GOT3 (cell line): Measurements from ENCODE around the gene LYPD6B.

Experiments
- DNase-seq: peaks from one replicate; lab custom pipeline; 2025; ENCODE audit warnings: mixed read lengths; lab: John Stamatoyannopoulos, UW

Gene LYPD6B

DNA sequence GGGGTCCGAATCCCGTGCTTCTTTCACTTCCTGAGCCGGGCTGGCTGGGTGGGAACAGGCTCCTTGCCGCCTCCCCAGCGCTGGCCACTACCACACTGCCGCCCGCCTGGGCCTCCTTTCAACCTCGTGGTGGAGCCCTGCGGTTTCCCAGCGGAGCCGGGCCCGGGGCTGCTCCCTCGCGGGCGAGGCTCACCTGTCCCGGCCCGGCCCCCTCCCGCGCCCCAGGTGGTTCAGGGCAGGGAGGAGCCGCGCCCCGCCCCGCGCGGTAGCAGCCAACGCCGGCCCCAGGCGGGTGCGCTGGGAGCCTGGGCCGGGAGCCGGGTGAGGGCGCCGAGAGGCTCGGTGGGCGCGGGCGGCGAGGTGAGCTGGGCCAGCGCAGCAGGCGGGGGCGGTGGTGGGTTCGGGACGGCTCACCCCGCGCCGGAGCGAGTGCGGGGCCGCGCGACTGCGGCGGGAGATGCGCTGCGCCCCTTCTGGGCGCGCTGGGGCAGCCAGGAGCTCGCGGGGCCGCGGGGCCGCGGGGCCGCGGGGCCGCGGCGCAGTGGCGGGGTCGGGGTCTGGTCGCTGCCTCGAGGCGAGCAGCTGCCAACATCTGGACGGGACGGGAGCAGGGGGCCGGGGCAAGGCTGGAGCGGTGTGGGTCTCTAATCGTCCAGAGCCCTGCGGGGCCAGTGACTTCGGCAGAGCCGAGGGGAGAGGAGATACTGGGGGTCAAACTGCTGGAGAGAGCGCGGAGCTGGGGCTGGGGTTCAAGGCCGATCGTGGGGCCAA lies at the start of gene LYPD6B:
Gene LYPD6B (plus strand): TSS at position 258 of the 771 bp plus-strand sequence. CDS start 92,250 bp downstream, outside the sequence.
- DNase-seq = no peak

GRCh38 chr2:148989882-148990493 lies 48.5 kb upstream of the LYPD6B start:
- DNase-seq = no peak

GRCh38 chr2:148990968-148991367 lies 47.5 kb upstream of the LYPD6B start:
- no peak for DNase-seq

DNA sequence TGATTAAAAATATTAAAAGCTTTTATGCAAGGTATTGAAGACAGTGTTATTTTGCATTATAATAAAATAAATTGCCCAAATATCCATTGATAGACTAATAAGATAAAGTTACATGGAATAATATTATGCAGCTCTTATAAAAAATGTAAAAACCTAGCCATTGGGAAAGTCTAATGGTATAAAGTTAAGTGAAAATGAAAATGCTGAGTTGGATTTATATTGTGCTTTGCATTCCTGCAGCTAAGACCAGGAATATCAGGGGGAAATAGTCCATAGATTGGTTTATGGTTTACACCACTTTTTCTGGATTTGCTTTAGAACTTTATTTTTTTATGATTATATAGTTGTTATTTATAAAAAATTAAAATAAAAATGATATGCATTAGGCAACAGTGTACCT lies 46.1 kb upstream of the LYPD6B start:
- no peak for DNase-seq

- DNase-seq = no peak
Observed at GRCh38 chr2:148993351-148993750, 45.1 kb upstream of the LYPD6B start.

- no peak for DNase-seq
Observed at GRCh38 chr2:148994341-148994740, 44.2 kb upstream of the LYPD6B start.

DNA sequence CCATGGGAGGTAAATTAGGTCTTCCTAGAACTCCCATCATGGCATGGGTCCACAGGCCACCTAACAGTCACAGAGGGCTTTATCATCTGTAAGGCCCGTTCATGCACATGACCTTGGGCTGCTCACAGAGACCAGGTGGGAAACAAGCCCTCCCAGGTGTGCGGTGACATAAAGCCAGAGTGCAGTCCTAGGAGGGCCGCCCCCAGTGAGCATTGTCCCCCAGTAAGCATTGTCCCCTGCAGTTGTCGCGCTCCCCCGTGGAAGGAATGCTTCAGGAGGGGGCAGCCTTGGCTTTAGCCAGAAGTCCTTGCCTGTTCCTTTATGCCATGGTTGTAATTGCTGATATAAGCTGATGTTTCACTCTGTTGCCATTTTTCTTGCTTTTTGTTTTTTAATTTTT lies 41.7 kb upstream of the LYPD6B start:
- no peak for DNase-seq

GRCh38 chr2:148998165-148998830 lies 40.2 kb upstream of the LYPD6B start:
- DNase-seq = no peak

GRCh38 chr2:148998831-148999200 lies 39.7 kb upstream of the LYPD6B start:
- no peak for DNase-seq

DNA sequence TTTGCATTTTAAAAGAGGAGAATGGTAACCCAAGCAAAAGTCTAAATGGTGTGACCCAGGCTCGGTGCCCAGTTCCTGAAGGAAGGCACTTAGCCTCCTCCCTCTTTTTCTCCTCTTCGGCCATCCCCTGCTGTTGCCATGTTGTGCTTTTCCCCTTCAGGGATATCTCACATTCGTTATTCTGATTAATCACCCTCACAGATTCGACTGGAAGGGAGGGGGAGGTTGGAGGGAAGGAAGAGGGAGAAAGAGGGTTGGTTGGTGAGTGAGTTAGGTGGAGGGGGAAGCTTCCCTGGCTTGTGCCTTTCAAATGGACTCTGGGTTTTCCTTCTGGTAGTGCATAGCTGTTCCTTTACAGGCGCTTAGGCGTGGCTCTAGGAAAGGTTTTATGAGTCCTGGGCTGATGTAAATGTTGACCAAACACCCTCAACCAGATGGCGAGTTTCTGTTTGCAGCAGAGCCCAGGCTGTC lies 39.0 kb upstream of the LYPD6B start:
- no peak for DNase-seq

GRCh38 chr2:149000158-149000938 lies 38.2 kb upstream of the LYPD6B start:
- DNase-seq = no peak

GRCh38 chr2:149001496-149001895 lies 37.0 kb upstream of the LYPD6B start:
- DNase-seq = no peak

- DNase-seq = no peak
Observed at GRCh38 chr2:149002378-149002890, 36.1 kb upstream of the LYPD6B start.

DNA sequence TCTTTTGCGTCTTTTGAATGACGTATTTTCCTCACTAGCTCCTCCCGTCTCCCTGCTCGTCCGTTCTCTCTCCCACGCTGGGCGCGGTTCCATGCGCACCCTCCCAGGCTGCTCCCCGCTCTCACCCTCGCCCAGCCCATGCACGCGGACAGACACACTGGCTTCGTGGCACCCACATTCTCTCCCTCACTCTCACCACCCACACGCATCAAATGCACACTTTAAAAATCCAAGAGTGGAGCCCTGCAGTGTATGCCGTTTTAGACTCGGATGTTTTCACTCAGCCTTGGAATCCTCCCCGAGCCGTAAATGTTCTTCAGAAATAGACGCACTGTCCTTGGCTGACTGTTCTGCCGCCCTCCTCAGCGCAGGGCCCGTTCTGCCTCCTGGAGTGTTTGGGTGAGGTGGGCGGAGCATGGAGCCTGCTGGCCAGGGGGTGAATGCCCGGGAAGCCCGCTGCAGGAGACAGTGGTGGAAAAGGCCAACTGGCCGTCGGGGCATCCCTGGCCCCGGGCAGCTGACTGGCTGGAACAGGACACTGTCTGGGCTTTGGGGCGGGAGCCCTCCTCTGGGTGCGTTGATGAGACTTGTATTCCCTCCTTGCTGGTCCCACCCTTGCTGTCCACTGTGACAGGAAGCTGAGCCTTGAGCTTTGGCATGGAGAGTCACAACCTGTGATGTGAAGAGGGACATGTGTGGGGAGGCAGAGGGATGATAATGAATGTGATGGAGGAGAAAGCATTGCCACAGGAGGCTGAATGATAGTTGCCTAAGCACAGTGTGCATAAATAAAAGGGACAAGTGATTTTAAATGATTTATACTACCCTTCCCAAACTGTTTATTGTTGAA lies 35.4 kb upstream of the LYPD6B start:
- DNase-seq = no peak

- no peak for DNase-seq
Observed at GRCh38 chr2:149004836-149005235, 33.7 kb upstream of the LYPD6B start.

DNA sequence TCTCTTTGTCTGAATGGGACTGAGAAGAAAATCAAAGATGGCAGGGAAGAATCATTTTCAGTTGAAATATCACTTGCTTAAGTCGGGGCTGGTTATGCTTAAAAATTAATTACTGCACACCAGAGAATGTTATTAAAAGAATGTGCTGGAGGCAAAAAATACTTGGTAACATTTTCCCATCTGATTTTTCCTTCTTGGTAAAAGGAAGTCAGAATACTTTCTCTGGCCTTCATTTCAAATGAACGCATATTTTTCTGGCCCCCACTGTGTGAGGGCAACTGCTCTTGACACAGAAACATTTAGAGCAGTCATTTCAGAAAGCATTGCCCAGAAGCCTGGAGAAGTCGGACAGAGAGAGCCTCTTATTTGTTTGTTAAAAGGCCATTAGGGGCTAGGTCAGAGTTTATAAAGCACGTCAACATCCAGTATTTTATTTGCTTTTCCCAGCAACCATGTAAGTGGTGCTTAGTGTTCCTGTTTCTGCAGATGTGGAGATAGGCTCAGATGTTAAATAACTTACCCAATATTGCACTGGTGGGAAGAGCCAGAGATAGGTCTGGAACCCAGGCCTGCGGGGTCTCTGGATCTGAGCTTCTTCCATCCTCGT lies 32.9 kb upstream of the LYPD6B start:
- no peak for DNase-seq

DNA sequence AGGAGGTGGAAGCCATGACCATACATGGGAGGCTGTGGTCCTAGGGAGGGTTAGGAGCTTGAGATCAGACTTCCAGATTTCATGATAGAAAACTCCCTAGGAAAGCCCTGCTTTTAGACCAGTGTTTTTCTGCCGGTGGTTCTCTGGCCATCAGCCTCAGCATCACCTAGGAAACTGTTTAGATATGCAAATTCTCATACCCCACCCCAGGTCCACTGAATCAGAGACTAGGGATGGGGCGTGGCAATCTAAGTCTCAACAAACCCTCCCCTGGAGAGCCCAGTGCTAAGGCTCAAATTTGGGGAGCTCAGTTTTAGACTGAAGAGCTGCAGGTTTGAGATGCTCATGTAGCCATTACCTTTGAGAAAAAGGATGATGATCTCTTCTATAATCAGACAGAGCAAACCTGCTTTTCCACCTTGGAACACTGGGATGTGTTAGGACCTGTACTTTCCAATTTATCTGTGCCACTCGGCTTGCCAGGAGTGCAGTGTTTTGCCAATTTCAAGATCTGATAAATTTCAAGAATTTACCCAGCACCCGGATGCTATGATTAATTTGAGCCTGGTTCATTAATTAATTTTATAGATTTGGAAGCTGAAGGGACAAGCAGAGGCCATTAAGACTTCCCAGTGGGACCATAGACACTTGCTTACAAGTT lies 31.5 kb upstream of the LYPD6B start:
- no peak for DNase-seq

- DNase-seq = no peak
Observed at GRCh38 chr2:149008381-149008780, 30.1 kb upstream of the LYPD6B start.

DNA sequence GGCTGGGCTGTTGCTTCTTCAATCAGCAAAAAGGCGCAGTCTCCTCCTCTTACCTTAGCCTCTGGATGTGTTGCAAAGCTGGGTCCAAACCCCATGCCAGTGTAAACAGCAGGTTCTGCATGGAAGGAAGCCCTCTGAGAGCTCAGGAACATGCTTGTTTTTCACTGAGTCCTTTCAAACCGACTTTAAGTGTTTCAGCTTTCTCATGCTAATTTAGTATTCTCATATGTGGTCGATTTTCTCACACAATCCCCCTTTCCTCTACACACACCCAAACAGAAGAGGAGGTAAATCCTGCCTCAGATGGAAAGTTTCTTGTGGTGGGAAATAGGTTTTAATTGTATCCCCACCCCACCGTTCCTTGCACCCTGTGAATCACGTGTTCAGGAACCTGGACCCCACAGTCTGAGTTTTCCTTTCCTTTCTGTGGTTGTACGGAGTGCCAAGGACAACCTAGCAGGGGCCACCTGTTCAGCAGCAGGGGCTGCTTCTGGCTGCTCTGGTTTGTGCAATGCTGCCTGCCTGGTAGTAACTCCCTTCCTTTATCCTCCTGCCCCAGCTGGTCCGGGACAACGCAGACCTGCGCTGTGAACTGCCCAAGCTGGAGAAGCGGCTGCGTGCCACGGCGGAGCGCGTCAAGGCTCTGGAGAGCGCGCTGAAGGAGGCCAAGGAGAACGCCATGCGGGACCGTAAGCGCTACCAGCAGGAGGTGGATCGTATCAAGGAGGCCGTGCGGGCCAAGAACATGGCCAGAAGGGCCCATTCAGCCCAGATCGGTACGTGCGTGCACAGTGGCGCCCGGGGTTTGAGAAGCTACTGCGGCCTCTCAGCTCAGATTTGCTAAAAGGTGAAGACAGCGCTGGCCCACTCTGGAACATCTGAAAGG lies 28.7 kb upstream of the LYPD6B start:
- no peak for DNase-seq
